Dendritic cell treated with granulocyte-macrophage colony-stimulating factor and Interleukin-4, amounts not matched to agents 40 ng/mL and 50 ng/mL, for 4 days (primary cell): ENCODE measurements around the gene SLC16A9.
"Not testable (repeated sequence)": the region's sequence is repeated elsewhere in the genome, so short reads cannot be mapped to it uniquely, and the experiment has no call there.

Experiments
- H3K27ac Mint-ChIP-seq: one replicate; pipeline ENCODE4 v1.8.0; 2022; ENCODE audit warnings: mild to moderate bottlenecking, mixed read lengths
- H3K27me3 Mint-ChIP-seq: one replicate; pipeline ENCODE4 v1.8.0; 2022; ENCODE audit warnings: mild to moderate bottlenecking, mixed read lengths
- H3K36me3 Mint-ChIP-seq: one replicate; pipeline ENCODE4 v1.8.0; 2022; ENCODE audit warnings: low read depth, mixed read lengths
- H3K4me1 Mint-ChIP-seq: one replicate; pipeline ENCODE4 v1.8.0; 2022; ENCODE audit warnings: low read depth, mixed read lengths
- H3K4me3 Mint-ChIP-seq: one replicate; pipeline ENCODE4 v1.8.0; 2022; ENCODE audit warnings: mild to moderate bottlenecking, moderate library complexity, mixed read lengths
- H3K9me3 Mint-ChIP-seq: one replicate; pipeline ENCODE4 v1.8.0; 2022; ENCODE audit warnings: mixed read lengths
- intact Hi-C: fragments of 100-400 bp; cut with micrococcal nuclease; formaldehyde crosslinking; loops from one replicate; pipeline ENCODE4 v1.15.0; 2022

Gene SLC16A9

DNA sequence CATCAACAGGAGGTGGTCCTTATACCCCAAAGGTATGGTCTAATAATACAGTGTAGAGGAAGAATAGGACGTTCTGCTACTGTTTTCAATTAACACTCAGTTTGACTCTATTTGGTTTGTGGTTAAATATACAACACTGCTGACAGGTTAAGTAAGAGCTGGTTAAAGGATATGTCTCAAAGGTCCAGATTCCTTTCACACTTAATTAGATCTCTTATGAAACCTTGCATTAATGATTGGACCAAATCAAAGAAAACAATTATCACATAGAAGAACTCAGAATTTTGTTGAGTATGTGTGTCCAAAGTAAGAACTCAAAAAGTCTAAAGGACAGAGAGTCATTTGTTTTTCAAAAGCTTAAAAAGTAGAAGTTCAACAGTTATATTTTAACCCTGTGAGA lies 25.6 kb upstream of the SLC16A9 start:
- H3K27ac Mint-ChIP-seq: no peak overlapping the region
- intact Hi-C loops: no loop called here
- no peaks in the 10 kb centered on the region for H3K36me3 Mint-ChIP-seq
- no peaks in the 10 kb centered on the region for H3K9me3 Mint-ChIP-seq
- no peaks in the 10 kb centered on the region for H3K27me3 Mint-ChIP-seq
- peaks cover 6% of the 10 kb centered on the region for H3K4me1 Mint-ChIP-seq
- no peak overlapping the region for H3K4me3 Mint-ChIP-seq

DNA sequence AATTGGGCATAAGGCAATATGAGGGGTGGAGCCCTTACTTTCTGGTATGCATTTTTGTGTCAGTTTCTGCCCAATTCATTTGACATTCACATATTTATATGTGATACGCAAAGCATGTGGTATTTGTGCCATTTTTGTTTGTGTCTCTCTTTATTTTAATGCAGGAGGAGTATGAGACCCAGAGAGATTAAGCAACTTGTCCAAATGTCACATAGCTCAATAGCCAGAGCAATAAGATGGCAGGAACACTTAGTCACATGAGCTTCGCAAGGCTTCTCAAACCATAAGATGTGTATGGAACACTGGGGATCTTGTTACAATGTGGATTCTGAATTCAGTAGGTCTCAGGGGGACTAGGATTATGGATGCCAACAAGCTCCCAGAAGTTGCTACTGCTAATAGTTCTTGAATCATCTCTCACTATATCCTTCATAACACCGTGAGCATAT lies 24.4 kb upstream of the SLC16A9 start:
- H3K9me3 Mint-ChIP-seq: no peaks in the 10 kb centered on the region
- no peak overlapping the region for H3K4me3 Mint-ChIP-seq
- no peaks in the 10 kb centered on the region for H3K27me3 Mint-ChIP-seq
- intact Hi-C loops: no loop called here
- H3K36me3 Mint-ChIP-seq: no peaks in the 10 kb centered on the region
- H3K27ac Mint-ChIP-seq: no peak overlapping the region
- H3K4me1 Mint-ChIP-seq: peaks cover 6% of the 10 kb centered on the region

GRCh38 chr10:59733321-59734013 lies 23.8 kb upstream of the SLC16A9 start:
- H3K4me3 Mint-ChIP-seq, H3K27me3 Mint-ChIP-seq, H3K36me3 Mint-ChIP-seq, H3K27ac Mint-ChIP-seq, intact Hi-C loops, H3K4me1 Mint-ChIP-seq, H3K9me3 Mint-ChIP-seq: not testable (repeated sequence)

GRCh38 chr10:59732849-59733248 lies 23.2 kb upstream of the SLC16A9 start:
- H3K4me1 Mint-ChIP-seq, H3K27ac Mint-ChIP-seq, H3K9me3 Mint-ChIP-seq, H3K36me3 Mint-ChIP-seq, H3K27me3 Mint-ChIP-seq, H3K4me3 Mint-ChIP-seq, intact Hi-C loops: not testable (repeated sequence)

GRCh38 chr10:59729167-59729566 lies 19.5 kb upstream of the SLC16A9 start:
- H3K9me3 Mint-ChIP-seq, H3K4me1 Mint-ChIP-seq, H3K4me3 Mint-ChIP-seq, intact Hi-C loops, H3K27ac Mint-ChIP-seq, H3K36me3 Mint-ChIP-seq, H3K27me3 Mint-ChIP-seq: not testable (repeated sequence)

DNA sequence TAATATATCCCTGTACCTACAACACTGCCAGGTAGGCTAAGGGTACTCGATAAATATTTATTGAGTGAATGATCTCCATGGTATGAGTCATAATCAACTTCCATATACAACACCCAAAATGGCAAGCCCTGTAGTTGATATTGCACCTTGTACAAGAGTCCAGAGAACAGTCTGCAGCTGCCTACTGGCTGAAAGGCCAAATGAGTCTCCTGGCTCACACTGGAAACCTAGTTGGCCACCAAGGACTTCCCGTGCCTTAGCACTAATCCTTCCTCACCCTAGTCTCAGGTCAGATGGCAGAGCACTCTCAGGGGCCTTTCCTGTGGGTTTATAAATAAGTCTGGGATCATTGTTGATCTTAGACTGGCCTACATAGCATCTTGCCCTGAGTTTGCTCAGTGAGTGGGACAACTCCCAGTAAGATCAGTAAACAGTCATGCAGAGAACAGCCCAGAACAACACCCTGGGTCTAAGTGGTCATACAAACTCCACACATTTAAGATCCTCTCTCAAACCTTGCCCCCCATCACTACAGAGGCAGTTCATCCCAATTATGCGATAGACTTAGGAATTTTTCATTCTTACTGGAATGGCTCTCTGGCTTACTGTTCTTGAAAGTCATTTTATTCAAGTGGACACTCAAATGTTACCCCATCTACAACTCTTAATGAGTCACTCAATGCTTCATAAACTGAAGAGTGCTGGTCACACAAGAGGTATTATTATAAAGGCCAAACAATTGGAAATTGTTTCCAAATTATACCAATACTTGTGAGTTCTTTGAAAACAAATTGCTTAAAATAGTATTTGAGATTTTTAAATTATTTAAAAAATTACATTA lies 14.7 kb upstream of the SLC16A9 start:
- H3K27me3 Mint-ChIP-seq: no peaks in the 10 kb centered on the region
- no peaks in the 10 kb centered on the region for H3K36me3 Mint-ChIP-seq
- H3K4me1 Mint-ChIP-seq: no peaks in the 10 kb centered on the region
- no peak overlapping the region for H3K27ac Mint-ChIP-seq
- H3K9me3 Mint-ChIP-seq: no peaks in the 10 kb centered on the region
- no peak overlapping the region for H3K4me3 Mint-ChIP-seq
- intact Hi-C loops: no loop called here

DNA sequence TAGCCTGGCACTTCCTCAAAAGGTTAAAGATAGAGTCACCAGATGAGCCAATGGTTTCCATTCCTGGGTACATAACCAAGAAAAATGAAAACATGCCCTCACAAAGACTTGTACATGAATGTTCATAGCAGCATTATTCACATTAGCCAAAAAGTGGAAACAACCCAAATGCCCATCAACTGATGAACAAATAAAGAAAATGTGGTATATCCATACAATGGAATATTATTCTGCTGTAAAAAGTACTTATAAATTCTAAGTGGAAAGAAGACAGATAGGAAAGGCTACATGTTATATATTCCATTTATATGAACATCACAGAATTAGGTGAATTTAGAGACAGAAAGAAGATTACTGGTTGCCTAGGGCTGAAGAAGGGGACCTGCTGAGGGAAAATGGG lies 10.7 kb upstream of the SLC16A9 start:
- Mint-ChIP-seq H3K27me3 (peaks cover 4% of the 10 kb centered on the region), H3K36me3 (no peaks in the 10 kb centered on the region), H3K4me1 (no peaks in the 10 kb centered on the region), H3K4me3 (no peak overlapping the region), H3K9me3 (no peaks in the 10 kb centered on the region), H3K27ac (no peak overlapping the region)
- intact Hi-C loops: no loop called here

GRCh38 chr10:59719374-59719773 lies 9.7 kb upstream of the SLC16A9 start:
- no peak overlapping the region for H3K4me3 Mint-ChIP-seq
- H3K27me3 Mint-ChIP-seq: peaks cover 4% of the 10 kb centered on the region
- intact Hi-C loops: no loop called here
- no peaks in the 10 kb centered on the region for H3K4me1 Mint-ChIP-seq
- H3K36me3 Mint-ChIP-seq: no peaks in the 10 kb centered on the region
- no peak overlapping the region for H3K27ac Mint-ChIP-seq
- no peaks in the 10 kb centered on the region for H3K9me3 Mint-ChIP-seq

DNA sequence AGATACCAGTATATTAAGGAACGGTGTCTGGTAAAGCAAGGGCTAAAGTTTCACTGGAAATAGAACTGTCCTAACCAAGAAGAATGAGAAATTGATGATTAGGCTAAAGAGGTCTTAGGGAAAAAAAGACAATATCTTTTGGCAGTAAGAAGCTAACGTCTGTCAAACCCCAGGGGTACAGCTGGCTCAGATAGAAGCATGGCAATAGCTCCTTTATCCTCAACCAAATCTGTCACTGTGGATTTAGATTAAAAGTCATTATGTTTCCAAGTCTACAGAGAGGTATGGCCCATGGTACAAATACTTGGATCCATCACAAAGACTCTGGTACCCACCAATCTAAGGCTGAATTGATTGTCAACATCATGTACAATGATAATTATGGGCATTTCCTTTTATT lies 8.6 kb upstream of the SLC16A9 start:
- Mint-ChIP-seq H3K27ac (no peak overlapping the region), H3K36me3 (no peaks in the 10 kb centered on the region), H3K9me3 (no peaks in the 10 kb centered on the region), H3K4me3 (no peak overlapping the region), H3K4me1 (no peaks in the 10 kb centered on the region), H3K27me3 (peaks cover 4% of the 10 kb centered on the region)
- intact Hi-C loops: no loop called here

- intact Hi-C loops: no loop called here
- Mint-ChIP-seq H3K27me3 (peaks cover 43% of the 10 kb centered on the region), H3K4me1 (peaks cover 15% of the 10 kb centered on the region), H3K4me3 (no peak overlapping the region), H3K27ac (no peak overlapping the region), H3K36me3 (no peaks in the 10 kb centered on the region), H3K9me3 (no peaks in the 10 kb centered on the region)
Measured at GRCh38 chr10:59713196-59713821, 3.7 kb upstream of the SLC16A9 start.

DNA sequence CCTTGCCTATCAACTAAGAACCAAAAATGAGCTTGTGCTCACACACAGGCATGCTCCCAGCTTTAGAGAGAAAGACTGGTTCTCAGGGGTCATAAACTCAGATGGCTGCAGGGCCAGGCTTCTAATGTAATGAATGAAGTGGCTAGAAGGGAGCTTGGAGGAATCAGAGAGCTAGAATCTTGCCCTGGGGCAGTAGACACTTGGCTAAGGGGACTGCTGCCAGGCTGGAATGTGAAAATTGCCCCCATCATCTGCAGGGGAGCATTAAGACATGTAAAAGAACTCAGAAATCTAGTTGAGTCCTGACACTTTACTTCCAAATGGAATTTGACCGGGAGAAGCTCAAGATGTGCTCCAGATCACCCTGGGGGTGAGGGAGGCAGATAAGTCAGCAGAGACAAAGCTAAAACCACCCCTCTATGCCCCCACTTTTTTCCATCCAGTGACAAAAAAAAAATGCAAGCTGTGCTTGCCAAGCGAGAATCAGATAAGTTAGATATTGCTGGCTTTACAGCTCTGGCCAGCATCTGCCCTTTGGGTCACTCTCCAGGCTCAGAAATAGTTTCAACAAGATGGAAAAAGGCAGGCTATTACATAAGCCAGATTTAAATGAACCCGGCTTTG lies 2.3 kb upstream of the SLC16A9 start:
- H3K36me3 Mint-ChIP-seq: no peaks in the 10 kb centered on the region
- intact Hi-C loops: no loop called here
- peaks cover 50% of the 10 kb centered on the region for H3K27me3 Mint-ChIP-seq
- peaks cover 15% of the 10 kb centered on the region for H3K4me1 Mint-ChIP-seq
- no peak overlapping the region for H3K4me3 Mint-ChIP-seq
- H3K27ac Mint-ChIP-seq: no peak overlapping the region
- no peaks in the 10 kb centered on the region for H3K9me3 Mint-ChIP-seq

DNA sequence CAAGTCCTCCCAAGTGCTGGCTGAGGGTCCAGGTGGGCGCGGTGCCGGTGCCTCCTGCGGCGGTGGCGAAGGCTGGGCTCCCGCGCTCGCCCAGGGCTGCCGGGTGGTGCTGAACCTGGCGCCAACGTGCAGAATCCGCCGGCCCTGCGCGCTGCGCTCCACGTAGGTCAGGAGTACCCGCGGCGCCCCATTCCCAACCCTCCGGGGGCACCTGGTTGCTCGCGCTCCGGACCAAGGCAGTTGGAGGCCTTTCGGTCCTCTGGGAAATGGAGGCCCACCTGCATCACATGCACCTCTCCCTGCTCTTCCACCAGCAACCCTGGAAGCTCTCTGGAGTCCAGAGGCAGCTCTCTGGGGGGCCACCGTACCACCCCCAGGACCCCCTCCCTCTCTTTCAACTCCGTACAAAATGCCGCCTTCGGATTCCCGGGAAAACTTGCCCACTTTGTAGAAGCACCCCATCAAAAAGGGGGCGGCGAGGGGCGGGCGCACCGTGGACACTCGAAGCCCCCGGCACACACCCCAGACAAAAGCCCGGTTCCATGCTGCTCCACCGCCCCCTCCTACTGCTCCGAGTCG lies 745 bp downstream of the SLC16A9 start:
- intact Hi-C loops: no loop called here
- no peaks in the 10 kb centered on the region for H3K9me3 Mint-ChIP-seq
- peak overlapping the region; percentile 70 for H3K4me3 Mint-ChIP-seq
- H3K27ac Mint-ChIP-seq: no peak overlapping the region
- no peaks in the 10 kb centered on the region for H3K36me3 Mint-ChIP-seq
- peaks cover 15% of the 10 kb centered on the region for H3K4me1 Mint-ChIP-seq
- peaks cover 48% of the 10 kb centered on the region for H3K27me3 Mint-ChIP-seq

DNA sequence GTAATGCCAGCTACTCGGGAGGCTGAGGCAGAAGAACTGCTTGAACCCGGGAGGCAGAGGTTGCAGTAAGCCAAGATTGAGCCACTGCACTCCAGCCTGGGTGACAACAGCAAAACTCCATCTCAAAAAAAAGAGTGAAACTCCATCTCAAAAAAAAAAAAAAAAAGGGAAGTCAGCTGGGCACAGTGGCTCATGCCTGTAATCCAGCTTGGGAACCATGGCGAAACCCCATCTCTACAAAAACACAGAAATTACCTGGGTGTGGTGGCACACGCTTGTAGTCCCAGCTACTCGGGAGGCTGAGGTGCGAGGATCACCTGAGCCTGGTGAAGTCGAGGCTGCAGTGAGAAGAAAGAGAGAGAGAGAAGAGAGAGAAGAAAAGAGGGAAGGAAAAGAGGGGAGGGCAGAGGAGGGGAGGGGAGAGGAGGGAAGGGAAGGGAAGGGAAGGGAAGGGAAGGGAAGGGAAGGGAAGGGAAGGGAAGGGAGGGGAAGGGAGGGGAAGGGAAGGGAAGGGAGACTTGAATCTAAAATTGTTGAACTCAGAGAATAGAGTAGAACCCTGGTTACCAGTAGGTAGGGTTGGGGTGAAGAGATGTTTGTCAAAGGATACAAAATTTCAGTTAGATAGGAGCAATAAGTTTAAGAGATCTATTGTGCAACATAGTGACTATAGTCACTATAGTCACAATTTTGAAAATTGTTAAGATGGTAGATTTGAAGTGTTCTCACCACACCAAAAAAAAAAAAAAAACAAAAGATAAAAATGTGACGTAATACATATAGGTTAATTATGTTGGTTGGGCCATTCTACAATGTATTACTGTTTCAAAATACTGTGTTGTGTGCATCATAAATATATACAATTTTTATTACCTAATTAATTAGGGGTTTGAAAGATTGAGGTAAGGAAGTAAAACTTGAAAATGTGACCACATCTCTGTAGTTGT lies 2.5 kb downstream of the SLC16A9 start:
- Mint-ChIP-seq H3K27me3 (peaks cover 44% of the 10 kb centered on the region), H3K9me3 (no peaks in the 10 kb centered on the region), H3K36me3 (no peaks in the 10 kb centered on the region), H3K27ac (no peak overlapping the region), H3K4me3 (no peak overlapping the region), H3K4me1 (peaks cover 15% of the 10 kb centered on the region)
- intact Hi-C loops: no loop called here
